ENCODE measurements around the gene EDEM3.

- TF ChIP-seq CTCF (optimal IDR thresholded peaks at IDR 0.05 in 1 of 3, IDR thresholded peaks at IDR 0.05 in 1 of 3, conservative IDR thresholded peaks at IDR 0.05 in 1 of 3; ENCODE audit: extremely low read depth in 1 of 3, insufficient read depth in 2 of 3, low read length in 3 of 3) (no peak), EZH2 (IDR thresholded peaks at IDR 0.05; ENCODE audit: low read length) (no peak)
These were observed at the start of gene EDEM3 for GRCh38 chr1:184754476-184755225.

All from keratinocyte (primary cell).